ENCODE results near the gene PAFAH1B1.
"Not testable (repeated sequence)": the region's sequence is repeated elsewhere in the genome, so short reads cannot be mapped to it uniquely, and the experiment has no call there.

PAFAH1B1 gene

DNA sequence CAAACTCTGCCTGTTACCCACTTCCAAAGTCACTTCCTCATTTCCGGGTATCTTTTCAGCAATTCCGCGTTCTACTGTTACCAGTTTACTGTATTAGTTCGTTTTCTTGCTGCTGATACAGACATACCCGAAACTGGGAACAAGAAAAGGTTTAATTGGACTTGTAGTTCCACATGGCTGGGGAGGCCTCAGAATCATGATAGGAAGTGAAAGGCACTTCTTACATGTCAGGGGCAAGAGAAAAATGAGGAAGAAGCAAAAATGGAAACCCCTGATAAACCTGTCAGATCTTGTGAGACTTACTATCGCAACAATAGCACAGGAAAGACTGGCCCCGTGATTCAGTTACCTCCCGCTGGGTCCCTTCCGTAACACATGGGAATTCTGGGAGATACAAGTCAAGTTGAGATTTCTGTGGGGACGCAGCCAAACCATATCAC, 30.9 kb downstream of the PAFAH1B1 start:
- Histone ChIP-seq H3K36me3 (ENCODE audit: low read depth) (peaks cover 44% of the 10 kb centered on the region), H3K4me3 (ENCODE audit: severe bottlenecking) (no peak overlapping the region)

DNA sequence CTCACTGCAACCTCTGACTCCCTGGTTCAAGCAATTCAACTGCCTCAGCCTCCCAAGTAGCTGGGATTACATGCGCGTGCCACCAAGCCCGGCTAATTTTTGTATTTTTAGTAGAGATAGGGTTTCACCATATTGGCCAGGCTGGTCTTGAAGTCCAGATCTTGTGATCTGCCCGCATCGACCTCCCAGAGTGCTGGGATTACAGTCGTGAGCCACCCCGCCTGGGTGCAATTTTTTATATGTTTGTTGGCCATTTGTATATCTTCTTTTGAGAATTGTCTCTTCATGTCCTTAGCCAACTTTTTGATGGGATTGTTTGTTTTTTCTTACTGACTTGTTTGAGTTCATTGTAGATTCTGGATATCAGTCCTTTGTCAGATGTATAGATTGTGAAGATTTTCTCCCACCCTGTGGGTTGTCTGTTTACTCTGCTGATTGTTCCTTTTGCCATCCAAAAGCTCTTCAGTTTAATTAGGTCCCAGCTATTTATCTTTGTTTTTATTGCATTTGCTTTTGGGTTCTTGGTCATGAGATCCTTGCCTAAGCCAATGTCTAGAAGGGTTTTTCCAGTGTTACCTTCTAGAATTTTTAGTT, 33.3 kb downstream of the PAFAH1B1 start:
- peaks cover 18% of the 10 kb centered on the region for H3K4me1 ChIP-seq (ENCODE audit: insufficient read depth, poor library complexity, severe bottlenecking)
- H3K4me3 ChIP-seq (ENCODE audit: severe bottlenecking); ATAC-seq (ENCODE audit: low read depth); H3K9me3 ChIP-seq (ENCODE audit: severe bottlenecking); H3K27ac ChIP-seq (ENCODE audit: poor library complexity, severe bottlenecking); H3K27me3 ChIP-seq (ENCODE audit: insufficient read depth, poor library complexity, severe bottlenecking); DNase-seq (ENCODE audit: low spot score): not testable (repeated sequence)
- peaks cover 26% of the 10 kb centered on the region for H3K36me3 ChIP-seq (ENCODE audit: low read depth)

More for the DNA sequence above, 30.9 kb downstream of the PAFAH1B1 start:
- no peaks in the 10 kb centered on the region for H3K9me3 ChIP-seq (ENCODE audit: severe bottlenecking)
- H3K27me3 ChIP-seq (ENCODE audit: insufficient read depth, poor library complexity, severe bottlenecking): no peaks in the 10 kb centered on the region
- ATAC-seq (ENCODE audit: low read depth) (no peak), DNase-seq (ENCODE audit: low spot score) (no peak)
- no peak overlapping the region for H3K27ac ChIP-seq (ENCODE audit: poor library complexity, severe bottlenecking)
- no peaks in the 10 kb centered on the region for H3K4me1 ChIP-seq (ENCODE audit: insufficient read depth, poor library complexity, severe bottlenecking)
- TF ChIP-seq, protein P1, sequence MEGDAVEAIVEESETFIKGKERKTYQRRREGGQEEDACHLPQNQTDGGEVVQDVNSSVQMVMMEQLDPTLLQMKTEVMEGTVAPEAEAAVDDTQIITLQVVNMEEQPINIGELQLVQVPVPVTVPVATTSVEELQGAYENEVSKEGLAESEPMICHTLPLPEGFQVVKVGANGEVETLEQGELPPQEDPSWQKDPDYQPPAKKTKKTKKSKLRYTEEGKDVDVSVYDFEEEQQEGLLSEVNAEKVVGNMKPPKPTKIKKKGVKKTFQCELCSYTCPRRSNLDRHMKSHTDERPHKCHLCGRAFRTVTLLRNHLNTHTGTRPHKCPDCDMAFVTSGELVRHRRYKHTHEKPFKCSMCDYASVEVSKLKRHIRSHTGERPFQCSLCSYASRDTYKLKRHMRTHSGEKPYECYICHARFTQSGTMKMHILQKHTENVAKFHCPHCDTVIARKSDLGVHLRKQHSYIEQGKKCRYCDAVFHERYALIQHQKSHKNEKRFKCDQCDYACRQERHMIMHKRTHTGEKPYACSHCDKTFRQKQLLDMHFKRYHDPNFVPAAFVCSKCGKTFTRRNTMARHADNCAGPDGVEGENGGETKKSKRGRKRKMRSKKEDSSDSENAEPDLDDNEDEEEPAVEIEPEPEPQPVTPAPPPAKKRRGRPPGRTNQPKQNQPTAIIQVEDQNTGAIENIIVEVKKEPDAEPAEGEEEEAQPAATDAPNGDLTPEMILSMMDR (IDR thresholded peaks at IDR 0.05; ENCODE audit: poor library complexity, severe bottlenecking): no peak

DNA sequence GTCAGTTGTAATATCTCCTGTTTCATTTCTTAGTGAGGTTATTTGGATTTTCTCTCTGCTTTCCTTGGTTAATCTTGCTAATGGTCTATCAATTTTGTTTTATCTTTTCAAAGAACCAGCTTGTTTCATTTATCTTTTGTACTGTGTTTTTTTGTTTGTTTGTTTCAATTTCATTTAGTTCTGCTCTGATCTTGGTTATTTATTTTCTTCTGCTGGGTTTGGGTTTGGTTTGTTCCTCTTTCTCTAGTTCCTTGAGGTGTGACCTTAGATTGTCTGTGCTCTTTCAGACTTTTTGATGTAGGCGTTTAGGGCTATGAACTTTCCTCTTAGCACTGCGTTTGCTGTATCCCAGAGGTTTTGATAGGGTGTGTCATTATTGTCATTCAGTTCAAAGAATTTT, 35.5 kb downstream of the PAFAH1B1 start:
- not testable (repeated sequence) for H3K27me3 ChIP-seq (ENCODE audit: insufficient read depth, poor library complexity, severe bottlenecking); H3K4me3 ChIP-seq (ENCODE audit: severe bottlenecking); H3K9me3 ChIP-seq (ENCODE audit: severe bottlenecking); ATAC-seq (ENCODE audit: low read depth); H3K27ac ChIP-seq (ENCODE audit: poor library complexity, severe bottlenecking); DNase-seq (ENCODE audit: low spot score)
- Histone ChIP-seq H3K4me1 (ENCODE audit: insufficient read depth, poor library complexity, severe bottlenecking) (peaks cover 24% of the 10 kb centered on the region), H3K36me3 (ENCODE audit: low read depth) (peaks cover 23% of the 10 kb centered on the region)

DNA sequence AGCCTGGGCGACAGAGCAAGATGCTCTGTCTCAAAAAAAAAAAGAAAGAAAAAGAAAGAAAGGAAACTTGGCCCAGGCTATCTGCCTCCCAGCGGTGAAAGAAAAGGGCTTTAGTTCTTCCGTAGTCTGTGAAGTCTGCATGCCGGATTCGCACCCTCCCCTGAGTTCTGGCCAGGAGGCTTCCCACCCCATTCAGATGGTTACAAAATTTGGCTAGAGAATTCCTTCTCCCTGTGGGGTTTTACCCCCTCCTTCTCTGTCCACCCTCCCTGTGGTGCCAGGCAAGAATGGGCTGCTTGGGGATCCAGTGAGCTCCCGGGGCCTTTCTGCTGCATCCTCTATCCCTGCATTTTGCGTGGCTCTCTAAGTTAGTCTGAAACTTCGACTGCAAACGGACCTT, 37.8 kb downstream of the PAFAH1B1 start:
- Histone ChIP-seq H3K9me3 (ENCODE audit: severe bottlenecking) (no peaks in the 10 kb centered on the region), H3K4me1 (ENCODE audit: insufficient read depth, poor library complexity, severe bottlenecking) (peaks cover 39% of the 10 kb centered on the region), H3K27me3 (ENCODE audit: insufficient read depth, poor library complexity, severe bottlenecking) (no peaks in the 10 kb centered on the region), H3K4me3 (ENCODE audit: severe bottlenecking) (no peak overlapping the region), H3K27ac (ENCODE audit: poor library complexity, severe bottlenecking) (peak overlapping the region; percentile 6), H3K36me3 (ENCODE audit: low read depth) (peaks cover 24% of the 10 kb centered on the region)
- TF ChIP-seq, protein P1 (IDR thresholded peaks at IDR 0.05; ENCODE audit: poor library complexity, severe bottlenecking): no peak
- ATAC-seq (ENCODE audit: low read depth) (no peak), DNase-seq (ENCODE audit: low spot score) (no peak)

DNA sequence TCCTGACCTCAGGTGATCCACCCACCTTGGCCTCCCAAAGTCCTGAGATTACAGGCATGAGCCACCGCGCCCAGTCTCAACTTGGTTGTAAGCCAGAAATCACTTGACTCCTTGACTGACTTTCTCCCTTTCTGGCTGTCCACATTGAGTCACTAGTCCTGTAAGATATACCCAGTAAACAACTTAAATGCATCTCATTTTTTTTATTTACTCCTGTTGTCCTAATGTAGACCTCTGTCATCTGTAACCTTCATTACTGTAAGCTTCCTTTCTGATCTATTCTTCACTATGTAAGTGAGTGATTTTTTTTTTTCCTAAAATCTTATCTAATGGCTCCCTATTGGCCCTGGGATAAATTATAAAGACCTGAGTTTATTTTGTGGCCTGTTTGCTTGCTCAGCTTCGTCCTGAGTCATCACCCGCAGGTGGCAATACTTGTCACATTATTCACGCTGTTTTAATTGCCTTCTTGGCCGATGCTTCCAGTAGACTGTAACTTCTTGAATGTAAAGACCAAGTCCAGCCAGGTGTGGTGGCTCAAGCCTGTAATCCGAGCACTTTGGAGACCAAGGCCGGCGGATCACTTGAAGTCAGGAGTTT, 41.0 kb downstream of the PAFAH1B1 start:
- peak overlapping the region; percentile 57 for H3K27ac ChIP-seq (ENCODE audit: poor library complexity, severe bottlenecking)
- ATAC-seq (ENCODE audit: low read depth) (peak; percentile 89), DNase-seq (ENCODE audit: low spot score) (peak; percentile 73)
- H3K27me3 ChIP-seq (ENCODE audit: insufficient read depth, poor library complexity, severe bottlenecking): no peaks in the 10 kb centered on the region
- peaks cover 39% of the 10 kb centered on the region for H3K4me1 ChIP-seq (ENCODE audit: insufficient read depth, poor library complexity, severe bottlenecking)
- peaks cover 57% of the 10 kb centered on the region for H3K36me3 ChIP-seq (ENCODE audit: low read depth)
- no peak overlapping the region for H3K4me3 ChIP-seq (ENCODE audit: severe bottlenecking)
- TF ChIP-seq, protein P1 (IDR thresholded peaks at IDR 0.05; ENCODE audit: poor library complexity, severe bottlenecking): no peak
- no peaks in the 10 kb centered on the region for H3K9me3 ChIP-seq (ENCODE audit: severe bottlenecking)

DNA sequence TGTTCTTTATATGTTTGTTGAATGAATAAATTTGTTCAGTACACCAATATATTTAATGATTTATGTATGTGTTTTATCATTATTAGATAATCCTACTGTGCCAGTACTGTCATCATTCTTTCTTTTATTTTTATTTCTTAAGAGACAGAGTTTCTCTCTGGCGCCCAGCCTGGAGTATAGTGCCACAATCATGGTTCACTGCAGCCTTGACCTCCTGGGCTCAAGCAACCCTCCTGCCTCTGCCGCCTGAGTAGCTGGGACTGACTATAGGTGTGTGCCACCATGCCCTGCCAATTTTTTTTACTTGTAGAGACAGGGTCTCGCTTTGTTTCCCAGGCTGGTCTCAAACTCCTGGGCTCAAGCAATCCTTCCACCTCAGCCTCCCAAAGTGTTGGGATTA, 41.8 kb downstream of the PAFAH1B1 start:
- Histone ChIP-seq H3K27me3 (ENCODE audit: insufficient read depth, poor library complexity, severe bottlenecking) (no peaks in the 10 kb centered on the region), H3K9me3 (ENCODE audit: severe bottlenecking) (no peaks in the 10 kb centered on the region), H3K4me1 (ENCODE audit: insufficient read depth, poor library complexity, severe bottlenecking) (peaks cover 35% of the 10 kb centered on the region), H3K4me3 (ENCODE audit: severe bottlenecking) (no peak overlapping the region), H3K27ac (ENCODE audit: poor library complexity, severe bottlenecking) (peak overlapping the region; percentile 57), H3K36me3 (ENCODE audit: low read depth) (peaks cover 64% of the 10 kb centered on the region)
- DNase-seq (ENCODE audit: low spot score) (no peak), ATAC-seq (ENCODE audit: low read depth) (no peak)
- TF ChIP-seq, protein P1 (IDR thresholded peaks at IDR 0.05; ENCODE audit: poor library complexity, severe bottlenecking): no peak

Data from RWPE2 (cell line).